BE2C (cell line): ENCODE data around the gene MGAT5.

Experiments
- DNase-seq: peaks from one replicate; pipeline ENCODE4 v3.0.0-alpha.2; 2020
- H3K27me3 ChIP-seq: fragments of 250-450 bp; sonication (Bioruptor Pico); 2 replicates; pipeline ENCODE4 v1.5.1; 2020; ENCODE audit warnings: mild to moderate bottlenecking
- H3K36me3 ChIP-seq: fragments of 250-450 bp; sonication (Bioruptor Pico); 2 replicates; pipeline ENCODE4 v1.5.1; 2020; ENCODE audit warnings: mild to moderate bottlenecking
- H3K4me1 ChIP-seq: fragments of 250-450 bp; sonication (Bioruptor Pico); 2 replicates; pipeline ENCODE4 v1.5.1; 2020
- H3K4me3 ChIP-seq: 2 replicates; pipeline ENCODE4 v1.5.1; 2011; ENCODE audit warnings: low read depth, low read length
- H3K9me3 ChIP-seq: fragments of 250-450 bp; sonication (Bioruptor Pico); 2 replicates; pipeline ENCODE4 v1.5.1; 2020
- CTCF ChIP-seq: IDR thresholded peaks from 2 replicates; pipeline ENCODE4 v1.5.1; 2012; ENCODE audit warnings: mild to moderate bottlenecking, low read depth, low read length

MGAT5 gene

GRCh38 chr2:134402410-134402809 lies 148.5 kb downstream of the MGAT5 start:
- Histone ChIP-seq H3K4me3 (no peak overlapping the region), H3K36me3 (no peaks in the 10 kb centered on the region; the same call in 1 of the 2 replicates), H3K27me3 (no peaks in the 10 kb centered on the region), H3K4me1 (peaks cover 4% of the 10 kb centered on the region), H3K9me3 (no peaks in the 10 kb centered on the region)
- DNase-seq: no peak
- no peak for TF ChIP-seq CTCF

- Histone ChIP-seq H3K4me1 (peaks cover 7% of the 10 kb centered on the region), H3K9me3 (no peaks in the 10 kb centered on the region), H3K36me3 (no peaks in the 10 kb centered on the region; the same call in 1 of the 2 replicates), H3K27me3 (no peaks in the 10 kb centered on the region), H3K4me3 (no peak overlapping the region)
- DNase-seq: no peak
- no peak for TF ChIP-seq CTCF
These were observed 151.8 kb downstream of the MGAT5 start for GRCh38 chr2:134405611-134406081.

GRCh38 chr2:134406311-134406710 lies 152.4 kb downstream of the MGAT5 start:
- Histone ChIP-seq H3K27me3 (no peaks in the 10 kb centered on the region), H3K36me3 (no peaks in the 10 kb centered on the region; the same call in 1 of the 2 replicates), H3K9me3 (no peaks in the 10 kb centered on the region), H3K4me3 (no peak overlapping the region), H3K4me1 (peaks cover 12% of the 10 kb centered on the region)
- TF ChIP-seq CTCF: no peak
- no peak for DNase-seq

- Histone ChIP-seq H3K9me3 (no peaks in the 10 kb centered on the region), H3K4me3 (no peak overlapping the region), H3K4me1 (peaks cover 12% of the 10 kb centered on the region), H3K36me3 (no peaks in the 10 kb centered on the region; the same call in 1 of the 2 replicates), H3K27me3 (no peaks in the 10 kb centered on the region)
- no peak for TF ChIP-seq CTCF
- no peak for DNase-seq
These were observed 152.9 kb downstream of the MGAT5 start for GRCh38 chr2:134406736-134407135.

- H3K4me3 ChIP-seq: no peak overlapping the region
- H3K36me3 ChIP-seq: no peaks in the 10 kb centered on the region; the same call in 1 of the 2 replicates
- peaks cover 14% of the 10 kb centered on the region for H3K4me1 ChIP-seq
- no peaks in the 10 kb centered on the region for H3K9me3 ChIP-seq
- DNase-seq: no peak
- no peak for TF ChIP-seq CTCF
- H3K27me3 ChIP-seq: no peaks in the 10 kb centered on the region
These were observed 153.4 kb downstream of the MGAT5 start for GRCh38 chr2:134407154-134407890.

- no peak for DNase-seq
- Histone ChIP-seq H3K9me3 (no peaks in the 10 kb centered on the region), H3K4me3 (no peak overlapping the region), H3K4me1 (peaks cover 14% of the 10 kb centered on the region), H3K36me3 (no peaks in the 10 kb centered on the region; the same call in 1 of the 2 replicates), H3K27me3 (no peaks in the 10 kb centered on the region)
- TF ChIP-seq CTCF: no peak
These were observed 154.5 kb downstream of the MGAT5 start for GRCh38 chr2:134408386-134408785.
